Suppressor macrophage treated with lipopolysaccharide for 4 hours (primary cell): ENCODE results near the gene C14orf180.
"Not testable (repeated sequence)": the region's sequence is repeated elsewhere in the genome, so short reads cannot be mapped to it uniquely, and the experiment has no call there.

Experiments
- DNase-seq: peaks from one replicate; pipeline ENCODE4 v3.0.0-alpha.2; 2020

C14orf180 gene

DNA sequence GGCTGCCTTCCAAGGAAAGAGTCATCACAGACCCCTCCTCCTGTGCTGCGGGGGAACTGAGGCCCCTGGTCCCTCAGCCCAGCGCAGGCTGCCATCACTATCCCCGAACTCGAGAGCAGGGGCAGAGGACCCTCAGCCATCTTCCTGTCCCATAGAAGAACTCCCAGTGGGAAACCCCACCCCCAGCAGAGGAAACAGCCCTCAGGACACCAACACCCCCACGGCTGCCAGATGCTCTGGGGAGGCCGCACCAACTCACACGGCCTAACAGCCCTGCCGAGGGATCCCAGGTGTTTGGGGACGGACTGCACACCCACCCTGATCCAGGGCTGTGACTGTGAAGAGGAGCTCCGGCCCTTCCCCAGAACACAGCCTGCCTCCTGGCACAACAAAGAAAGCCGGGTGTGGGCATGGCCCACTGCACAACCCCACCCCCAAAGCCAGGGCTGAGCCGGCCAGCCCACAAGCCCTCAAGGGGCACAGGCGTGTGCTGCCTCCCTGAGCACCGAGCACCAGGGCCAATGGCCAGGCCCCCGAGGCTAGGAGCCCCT lies 16.3 kb upstream of the C14orf180 start:
- DNase-seq, result no peak

- DNase-seq, result peak; percentile 57
These were observed 15.6 kb upstream of the C14orf180 start for GRCh38 chr14:104563742-104564615.

GRCh38 chr14:104564744-104565679 lies 14.6 kb upstream of the C14orf180 start:
- DNase-seq, result no peak

DNA sequence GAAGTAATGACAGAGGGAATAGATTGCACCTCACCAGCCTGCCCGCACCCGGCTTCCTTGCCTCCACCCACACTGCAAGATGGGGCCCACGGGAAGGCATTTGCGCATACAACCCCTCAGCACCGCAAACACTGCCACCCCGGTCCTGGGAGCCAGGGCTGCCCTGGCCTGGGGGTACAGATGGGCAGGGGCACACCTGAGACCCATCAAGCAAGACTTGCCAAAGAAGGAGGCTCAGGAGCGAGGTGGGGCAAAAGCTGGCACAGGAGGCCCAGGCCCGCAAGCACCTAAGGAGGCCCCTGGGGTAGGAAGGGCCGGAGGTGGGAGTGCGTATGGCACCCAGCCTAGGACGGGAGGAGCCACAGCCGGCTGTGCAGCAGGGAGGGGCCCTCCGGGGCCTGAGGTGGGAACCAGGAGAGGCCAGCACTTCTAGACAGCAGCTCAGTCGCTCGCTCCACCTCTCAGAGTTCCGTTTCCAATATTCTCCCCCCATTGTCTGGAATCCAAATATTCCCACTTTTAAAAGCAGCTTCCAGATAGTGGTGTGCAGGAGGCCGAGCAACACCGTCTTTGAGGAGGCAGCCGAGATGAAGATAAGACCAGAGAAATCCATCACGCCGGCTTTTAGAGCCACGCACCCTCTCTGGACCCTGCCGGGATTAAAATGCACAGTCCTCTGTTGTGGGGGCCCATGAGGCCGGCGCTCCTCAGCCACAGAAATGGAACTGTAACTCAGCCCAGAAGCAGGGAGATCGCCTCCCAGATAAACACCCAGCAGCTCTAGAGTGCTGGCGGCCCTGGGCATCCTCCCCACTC lies 12.2 kb upstream of the C14orf180 start:
- DNase-seq, result no peak

DNA sequence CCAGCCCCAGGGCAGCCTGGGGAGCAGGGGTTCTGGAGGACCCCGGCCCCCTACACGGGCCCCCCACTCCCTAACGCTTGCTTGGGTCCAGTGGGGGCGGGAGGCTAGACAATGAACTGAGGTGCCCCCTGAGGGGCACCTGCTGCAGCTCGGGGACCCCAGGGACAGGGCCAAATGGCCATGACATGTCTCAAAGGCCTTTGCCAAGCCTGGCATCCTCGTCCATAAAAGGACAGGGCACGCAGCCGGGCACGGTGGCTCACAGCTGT lies 11.7 kb upstream of the C14orf180 start:
- DNase-seq, result no peak

DNA sequence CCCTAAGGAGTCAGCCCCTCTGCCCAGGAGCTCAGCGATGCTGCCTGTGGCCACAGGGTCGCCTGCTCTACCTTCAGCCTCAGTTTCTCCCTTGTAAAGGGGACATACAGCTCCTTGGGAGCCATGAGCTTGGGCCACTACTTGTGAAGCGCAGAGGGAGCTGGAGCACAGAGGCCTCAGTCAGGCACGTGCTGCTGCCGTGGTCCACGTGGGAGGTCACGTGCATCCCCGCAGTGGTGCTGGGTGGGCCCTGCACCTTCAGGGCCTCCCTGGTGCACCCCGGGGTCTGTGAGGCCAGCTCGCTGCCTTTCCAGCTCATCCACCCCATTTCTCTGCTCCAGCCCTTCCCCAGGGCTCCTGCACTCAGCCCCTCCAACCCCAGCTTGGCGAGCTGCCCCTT lies 10.9 kb upstream of the C14orf180 start:
- DNase-seq, result no peak

GRCh38 chr14:104569435-104569834 lies 10.1 kb upstream of the C14orf180 start:
- no peak for DNase-seq

DNA sequence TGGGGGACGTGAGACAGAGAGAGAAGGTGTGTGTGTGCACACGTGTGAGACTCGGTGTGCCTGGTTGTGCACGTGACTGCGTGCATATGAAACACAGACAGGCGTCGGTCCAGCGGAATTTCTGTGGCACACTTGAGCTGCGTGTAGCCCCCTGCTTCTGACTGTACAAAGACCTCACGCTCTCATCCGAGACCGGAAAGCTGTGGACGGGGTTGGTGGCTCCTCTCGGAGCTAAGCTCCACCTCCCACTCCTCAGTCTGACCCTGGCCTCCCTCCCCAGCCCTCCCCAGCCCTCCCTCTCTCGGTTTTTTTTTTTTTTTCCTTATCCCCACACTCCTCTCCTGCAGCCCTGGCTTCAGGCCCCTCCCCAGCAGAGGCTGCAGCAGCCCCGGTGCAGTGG lies 8.3 kb upstream of the C14orf180 start:
- no peak for DNase-seq

GRCh38 chr14:104572024-104572626 lies 7.4 kb upstream of the C14orf180 start:
- no peak for DNase-seq

DNA sequence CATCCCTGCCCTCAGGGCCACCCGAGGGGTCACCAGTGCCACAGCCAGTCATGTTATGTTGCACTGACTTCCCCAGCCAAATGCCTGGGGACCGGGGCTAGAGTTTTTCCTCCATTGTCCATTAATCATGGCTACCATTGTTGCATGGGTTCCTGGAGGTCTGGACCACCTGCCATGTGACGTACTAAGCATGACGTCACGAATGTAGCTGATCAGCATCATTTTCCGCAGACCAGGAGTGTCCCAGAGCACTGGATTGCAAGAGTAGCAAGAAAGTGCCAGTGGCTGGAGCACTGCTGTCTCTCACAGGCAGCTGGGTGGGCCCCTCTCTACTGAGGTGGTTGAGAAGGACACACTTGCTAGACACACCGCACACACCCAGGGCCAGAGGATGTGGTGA lies 6.9 kb upstream of the C14orf180 start:
- DNase-seq, result no peak

- no peak for DNase-seq
These were observed 5.6 kb upstream of the C14orf180 start for GRCh38 chr14:104573930-104574329.

- no peak for DNase-seq
These were observed 5.0 kb upstream of the C14orf180 start for GRCh38 chr14:104574536-104574935.

GRCh38 chr14:104574978-104575583 lies 4.5 kb upstream of the C14orf180 start:
- DNase-seq, result no peak

GRCh38 chr14:104576232-104576969 lies 3.2 kb upstream of the C14orf180 start:
- DNase-seq, result no peak

GRCh38 chr14:104576970-104577332 lies 2.6 kb upstream of the C14orf180 start:
- no peak for DNase-seq

DNA sequence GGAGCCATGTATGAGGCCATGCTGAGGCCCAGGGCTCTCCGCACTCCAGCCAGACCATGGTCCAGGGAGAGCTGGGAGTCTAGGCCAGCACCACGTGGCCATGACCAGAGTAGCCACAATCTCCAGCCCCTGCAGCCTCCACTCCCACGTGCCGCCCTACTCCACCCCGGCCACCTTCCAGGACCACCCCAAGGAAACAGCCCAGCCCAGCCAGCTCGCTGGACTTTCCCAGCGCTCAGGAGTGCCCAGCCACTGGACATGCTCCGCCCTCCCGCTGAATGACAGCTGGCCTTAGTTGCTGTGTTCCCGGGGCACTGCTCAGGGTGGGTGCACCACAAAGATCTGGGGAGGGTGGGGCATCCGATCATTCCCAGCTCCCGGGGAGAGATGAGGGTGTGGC lies 2.1 kb upstream of the C14orf180 start:
- no peak for DNase-seq

DNA sequence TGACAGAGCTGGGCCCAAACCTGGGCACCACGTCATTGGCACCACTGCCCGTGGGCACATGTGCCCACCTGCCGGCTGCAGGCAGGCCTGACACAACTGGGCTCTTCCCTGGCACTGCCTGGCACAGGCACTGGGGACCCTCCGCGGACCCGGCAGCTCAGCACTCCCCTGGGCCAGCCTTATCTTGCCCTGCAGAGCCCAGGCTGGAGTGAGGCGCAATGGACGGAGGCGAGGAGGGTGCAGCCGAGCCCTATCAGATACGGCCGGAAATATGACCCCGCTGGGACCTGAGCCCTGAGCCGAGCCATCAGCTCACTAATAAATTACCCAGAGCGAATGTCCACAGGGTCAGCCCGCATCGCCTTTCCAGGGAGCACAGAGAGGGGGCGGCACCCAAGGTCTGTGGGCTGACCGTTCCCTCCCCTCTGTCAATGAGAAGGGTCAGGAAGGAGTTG lies 1.7 kb upstream of the C14orf180 start:
- DNase-seq, result no peak

DNA sequence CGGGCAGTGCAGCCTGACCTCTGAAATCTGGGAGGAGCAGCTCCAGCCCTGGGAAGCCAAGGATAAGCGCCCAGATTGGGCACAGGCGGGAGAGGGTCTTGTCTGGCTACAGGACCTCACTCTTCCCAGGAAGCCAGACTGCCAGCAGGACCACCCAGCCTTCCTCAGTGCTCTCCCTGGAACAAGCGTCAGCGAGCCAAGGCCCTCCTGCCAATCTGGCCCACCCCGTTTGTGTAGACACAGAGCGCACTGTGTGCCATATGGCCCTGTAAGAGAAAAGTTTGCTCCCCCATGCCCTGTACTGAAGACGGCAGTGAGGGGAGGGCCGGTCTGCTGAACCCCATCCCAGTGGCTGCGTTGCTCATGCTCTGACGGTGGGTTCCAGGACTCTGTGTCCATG lies 1.2 kb upstream of the C14orf180 start:
- no peak for DNase-seq

- not testable (repeated sequence) for DNase-seq
These were observed 375 bp downstream of the C14orf180 start for GRCh38 chr14:104579939-104580338.

- no peak for DNase-seq
These were observed 1.4 kb downstream of the C14orf180 start for GRCh38 chr14:104580961-104581360.

DNA sequence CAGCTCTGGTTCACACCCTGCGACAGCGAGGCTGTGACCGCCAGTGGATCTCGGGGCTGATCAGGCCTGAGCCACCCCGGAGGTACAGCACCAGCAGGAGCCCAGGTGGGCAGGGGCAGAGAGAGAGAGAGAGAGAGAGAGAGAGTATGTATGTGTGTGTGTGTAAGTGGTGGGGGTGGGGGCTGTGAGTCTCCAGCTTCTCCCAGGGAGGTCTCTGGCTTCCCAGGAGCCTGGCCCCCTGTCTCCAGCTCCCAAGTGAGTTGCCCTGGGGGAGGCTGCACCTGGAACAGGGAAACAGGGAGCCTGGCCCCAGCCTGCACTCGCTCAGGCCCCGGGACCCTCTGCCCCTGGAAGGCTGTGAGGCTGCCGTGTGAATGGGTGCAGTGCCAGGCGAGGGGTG lies 2.0 kb downstream of the C14orf180 start:
- DNase-seq, result no peak
